Activated T-cell treated with anti-CD3 and anti-CD28 coated beads, Interleukin-2, amount 50 U/mL, for 72 hours (primary cell): ENCODE data around the gene PPP1R1C. TPM values are rescaled to one million over a fixed set of nuclear protein-coding genes. Genes with fewer than 3 reads are reported as not detected.

Experiments used
- ATAC-seq, 2 donors: fragments of 150-1000 bp; cut with Tn5 transposase; replicated peaks in 1 of 2; 2 replicates each; pipeline ENCODE4 v1.10.0; 2021; ENCODE audit warnings: moderate library complexity in 2 of 2, mild to moderate bottlenecking in 1 of 2
- DNase-seq, 2 donors: peaks; one replicate each; pipeline ENCODE4 v3.0.0; 2021 to 2022; ENCODE audit warnings: mixed read lengths in 1 of 2
- H3K27ac Mint-ChIP-seq: one replicate; pipeline ENCODE4 v1.8.0; 2022; ENCODE audit warnings: mild to moderate bottlenecking, moderate library complexity, mixed read lengths
- H3K27me3 Mint-ChIP-seq: one replicate; pipeline ENCODE4 v1.8.0; 2022; ENCODE audit warnings: low read depth, mixed read lengths
- H3K36me3 Mint-ChIP-seq, 2 donors: one replicate each; pipeline ENCODE4 v1.8.0; 2022; ENCODE audit warnings: mixed read lengths in 2 of 2, mild to moderate bottlenecking in 1 of 2; ENCODE audit not compliant: insufficient read depth in 2 of 2
- H3K4me1 Mint-ChIP-seq: one replicate; pipeline ENCODE4 v1.8.0; 2022; ENCODE audit warnings: low read depth, mixed read lengths
- H3K4me3 Mint-ChIP-seq, 2 donors: one replicate each; pipeline ENCODE4 v1.8.0; 2022; ENCODE audit warnings: mild to moderate bottlenecking in 2 of 2, mixed read lengths in 2 of 2, moderate library complexity in 2 of 2
- H3K9me3 Mint-ChIP-seq, 2 donors: one replicate each; pipeline ENCODE4 v1.8.0; 2022; ENCODE audit warnings: mixed read lengths in 2 of 2
- total RNA-seq, 2 donors: library from RNA; stranded (reverse); gene quantifications; one replicate each; pipeline ENCODE4 v1.2.3, GENCODE V29; 2022

The PPP1R1C gene
- total RNA-seq, 2 donors from 2014 or later = not detected

GRCh38 chr2:182133195-182133891, 147.7 kb downstream of the PPP1R1C start:
- no peaks in the 10 kb centered on the region for H3K36me3 Mint-ChIP-seq
- ATAC-seq (no peak), DNase-seq (no peak)
- no peaks in the 10 kb centered on the region for H3K9me3 Mint-ChIP-seq
- no peaks in the 10 kb centered on the region for H3K4me1 Mint-ChIP-seq
- peaks cover 8% of the 10 kb centered on the region for H3K27me3 Mint-ChIP-seq
- no peak overlapping the region for H3K27ac Mint-ChIP-seq
- no peak overlapping the region for H3K4me3 Mint-ChIP-seq

- Mint-ChIP-seq H3K27ac (no peak overlapping the region), H3K9me3 (no peaks in the 10 kb centered on the region), H3K4me3 (no peak overlapping the region), H3K27me3 (peaks cover 8% of the 10 kb centered on the region), H3K36me3 (no peaks in the 10 kb centered on the region), H3K4me1 (no peaks in the 10 kb centered on the region)
- no peak for DNase-seq
- ATAC-seq = no peak
Observed at GRCh38 chr2:182134201-182134600, 148.5 kb downstream of the PPP1R1C start.

- no peaks in the 10 kb centered on the region for H3K36me3 Mint-ChIP-seq
- DNase-seq (no peak), ATAC-seq (no peak)
- H3K4me3 Mint-ChIP-seq = no peak overlapping the region
- H3K9me3 Mint-ChIP-seq = no peaks in the 10 kb centered on the region
- no peak overlapping the region for H3K27ac Mint-ChIP-seq
- H3K4me1 Mint-ChIP-seq = no peaks in the 10 kb centered on the region
- H3K27me3 Mint-ChIP-seq = peaks cover 8% of the 10 kb centered on the region
Observed at GRCh38 chr2:182142062-182142461, 156.4 kb downstream of the PPP1R1C start.

GRCh38 chr2:182144041-182144775, 158.6 kb downstream of the PPP1R1C start:
- H3K9me3 Mint-ChIP-seq = no peaks in the 10 kb centered on the region
- ATAC-seq (no peak), DNase-seq (no peak)
- H3K36me3 Mint-ChIP-seq = no peaks in the 10 kb centered on the region
- no peak overlapping the region for H3K4me3 Mint-ChIP-seq
- H3K27me3 Mint-ChIP-seq = no peaks in the 10 kb centered on the region
- H3K4me1 Mint-ChIP-seq = no peaks in the 10 kb centered on the region
- H3K27ac Mint-ChIP-seq = no peak overlapping the region

GRCh38 chr2:182144776-182145165, 159.1 kb downstream of the PPP1R1C start:
- Mint-ChIP-seq H3K36me3 (no peaks in the 10 kb centered on the region), H3K27me3 (no peaks in the 10 kb centered on the region), H3K27ac (no peak overlapping the region), H3K9me3 (no peaks in the 10 kb centered on the region), H3K4me3 (no peak overlapping the region), H3K4me1 (no peaks in the 10 kb centered on the region)
- DNase-seq (no peak), ATAC-seq (no peak)

GRCh38 chr2:182148344-182148743, 162.7 kb downstream of the PPP1R1C start:
- DNase-seq (no peak), ATAC-seq (no peak)
- no peaks in the 10 kb centered on the region for H3K27me3 Mint-ChIP-seq
- H3K9me3 Mint-ChIP-seq = no peaks in the 10 kb centered on the region
- H3K36me3 Mint-ChIP-seq = no peaks in the 10 kb centered on the region
- no peaks in the 10 kb centered on the region for H3K4me1 Mint-ChIP-seq
- H3K4me3 Mint-ChIP-seq = no peak overlapping the region
- H3K27ac Mint-ChIP-seq = no peak overlapping the region

- Mint-ChIP-seq H3K4me3 (no peak overlapping the region), H3K27ac (no peak overlapping the region), H3K27me3 (no peaks in the 10 kb centered on the region), H3K4me1 (no peaks in the 10 kb centered on the region), H3K9me3 (no peaks in the 10 kb centered on the region), H3K36me3 (no peaks in the 10 kb centered on the region)
- ATAC-seq (no peak), DNase-seq (no peak)
Observed at GRCh38 chr2:182163878-182164277, 178.2 kb downstream of the PPP1R1C start.

GRCh38 chr2:182164686-182165085, 179.0 kb downstream of the PPP1R1C start:
- Mint-ChIP-seq H3K4me3 (no peak overlapping the region), H3K4me1 (no peaks in the 10 kb centered on the region), H3K36me3 (no peaks in the 10 kb centered on the region), H3K27ac (no peak overlapping the region), H3K9me3 (no peaks in the 10 kb centered on the region), H3K27me3 (no peaks in the 10 kb centered on the region)
- ATAC-seq (no peak), DNase-seq (no peak)

GRCh38 chr2:182165202-182165601, 179.5 kb downstream of the PPP1R1C start:
- DNase-seq = no peak
- Mint-ChIP-seq H3K27ac (no peak overlapping the region), H3K4me1 (no peaks in the 10 kb centered on the region), H3K36me3 (no peaks in the 10 kb centered on the region), H3K27me3 (no peaks in the 10 kb centered on the region), H3K4me3 (no peak overlapping the region), H3K9me3 (no peaks in the 10 kb centered on the region)
- ATAC-seq = no peak

GRCh38 chr2:182166406-182166805, 180.8 kb downstream of the PPP1R1C start:
- H3K27ac Mint-ChIP-seq = no peak overlapping the region
- ATAC-seq = no peak
- H3K36me3 Mint-ChIP-seq = no peaks in the 10 kb centered on the region
- H3K9me3 Mint-ChIP-seq = no peaks in the 10 kb centered on the region
- no peak overlapping the region for H3K4me3 Mint-ChIP-seq
- no peak for DNase-seq
- H3K4me1 Mint-ChIP-seq = no peaks in the 10 kb centered on the region
- no peaks in the 10 kb centered on the region for H3K27me3 Mint-ChIP-seq

- no peak for ATAC-seq
- no peak overlapping the region for H3K4me3 Mint-ChIP-seq
- DNase-seq = no peak
- H3K27me3 Mint-ChIP-seq = no peaks in the 10 kb centered on the region
- H3K36me3 Mint-ChIP-seq = no peaks in the 10 kb centered on the region
- no peaks in the 10 kb centered on the region for H3K4me1 Mint-ChIP-seq
- no peak overlapping the region for H3K27ac Mint-ChIP-seq
- H3K9me3 Mint-ChIP-seq = no peaks in the 10 kb centered on the region
Observed at GRCh38 chr2:182166841-182167240, 181.2 kb downstream of the PPP1R1C start.
